Measurements from ENCODE around the gene ANKZF1. TPM values are rescaled to one million over a fixed set of nuclear protein-coding genes. Genes with fewer than 3 reads are reported as not detected.

Gene ANKZF1
- total RNA-seq, 6 experiments from 2014 or later = 19.3 to 27.8 (median 24.5) TPM

DNA sequence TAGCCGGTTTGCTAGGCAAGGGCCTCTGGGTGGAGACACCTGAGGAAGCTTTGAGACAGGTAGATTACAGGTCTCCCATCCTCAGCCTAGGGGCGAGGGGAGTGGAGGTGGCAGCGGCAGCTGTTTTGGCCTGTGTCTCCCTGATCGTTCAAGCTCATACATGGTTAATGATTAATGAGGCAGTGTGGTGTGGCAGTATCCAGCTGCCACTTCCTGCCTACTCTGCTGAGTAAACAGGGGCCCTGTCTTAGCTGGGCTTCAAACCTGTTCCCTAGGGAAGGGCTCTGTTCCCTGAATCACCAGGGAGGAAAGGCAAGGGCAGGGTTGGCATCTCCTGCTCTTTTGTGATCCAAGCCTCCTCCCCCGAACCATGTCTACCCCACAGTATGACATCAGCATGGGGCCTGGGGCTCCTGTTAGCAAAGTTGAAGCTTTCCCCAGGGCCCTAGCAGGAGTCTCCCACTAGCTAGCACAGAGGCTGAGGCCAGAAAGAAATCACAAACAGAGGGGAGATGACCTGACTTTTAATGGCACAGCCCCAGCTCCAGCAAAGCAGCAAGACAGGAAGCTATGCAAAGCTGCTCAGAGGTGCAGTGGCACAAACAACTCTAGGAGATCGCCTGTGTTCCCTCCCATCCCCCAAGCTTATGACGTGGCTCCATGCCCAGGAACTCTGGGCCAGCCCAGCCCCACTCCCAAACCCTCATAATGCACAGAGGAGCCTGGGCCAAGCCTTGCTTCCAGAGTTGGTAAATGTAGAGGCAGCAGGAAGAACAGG, 19.8 kb downstream of the ANKZF1 start:
- no peaks in the 10 kb centered on the region for H3K27me3 ChIP-seq
- peaks cover 0 to 5% (median 2%) of the 10 kb centered on the region in 4 donors for H3K36me3 ChIP-seq
- H3K4me3 ChIP-seq = peak overlapping the region in 1 of 3 donors; percentile 17
- H3K4me1 ChIP-seq = peaks cover 2 to 57% (median 30%) of the 10 kb centered on the region in 4 donors
- ATAC-seq (peak; percentile 67 to 76 (median 73)), DNase-seq (peak; percentile 83 to 91 (median 90))
- no peaks in the 10 kb centered on the region for H3K9me3 ChIP-seq
- H3K27ac ChIP-seq = peak overlapping the region; percentile 76 to 94 (median 85)
- intact Hi-C loops (cut with DNase I) = no loop called here
- TF ChIP-seq, protein P1, sequence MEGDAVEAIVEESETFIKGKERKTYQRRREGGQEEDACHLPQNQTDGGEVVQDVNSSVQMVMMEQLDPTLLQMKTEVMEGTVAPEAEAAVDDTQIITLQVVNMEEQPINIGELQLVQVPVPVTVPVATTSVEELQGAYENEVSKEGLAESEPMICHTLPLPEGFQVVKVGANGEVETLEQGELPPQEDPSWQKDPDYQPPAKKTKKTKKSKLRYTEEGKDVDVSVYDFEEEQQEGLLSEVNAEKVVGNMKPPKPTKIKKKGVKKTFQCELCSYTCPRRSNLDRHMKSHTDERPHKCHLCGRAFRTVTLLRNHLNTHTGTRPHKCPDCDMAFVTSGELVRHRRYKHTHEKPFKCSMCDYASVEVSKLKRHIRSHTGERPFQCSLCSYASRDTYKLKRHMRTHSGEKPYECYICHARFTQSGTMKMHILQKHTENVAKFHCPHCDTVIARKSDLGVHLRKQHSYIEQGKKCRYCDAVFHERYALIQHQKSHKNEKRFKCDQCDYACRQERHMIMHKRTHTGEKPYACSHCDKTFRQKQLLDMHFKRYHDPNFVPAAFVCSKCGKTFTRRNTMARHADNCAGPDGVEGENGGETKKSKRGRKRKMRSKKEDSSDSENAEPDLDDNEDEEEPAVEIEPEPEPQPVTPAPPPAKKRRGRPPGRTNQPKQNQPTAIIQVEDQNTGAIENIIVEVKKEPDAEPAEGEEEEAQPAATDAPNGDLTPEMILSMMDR (IDR thresholded peaks at IDR 0.05) = no peak
- peak; percentile 76 for TF ChIP-seq POLR2A (IDR thresholded peaks at IDR 0.05)
- WGBS (ENCODE audit: insufficient coverage, low coverage, low lambda C conversion rate, missing lambda C conversion rate) = 0% methylated on average over 4 of the region's 7 CpGs

DNA sequence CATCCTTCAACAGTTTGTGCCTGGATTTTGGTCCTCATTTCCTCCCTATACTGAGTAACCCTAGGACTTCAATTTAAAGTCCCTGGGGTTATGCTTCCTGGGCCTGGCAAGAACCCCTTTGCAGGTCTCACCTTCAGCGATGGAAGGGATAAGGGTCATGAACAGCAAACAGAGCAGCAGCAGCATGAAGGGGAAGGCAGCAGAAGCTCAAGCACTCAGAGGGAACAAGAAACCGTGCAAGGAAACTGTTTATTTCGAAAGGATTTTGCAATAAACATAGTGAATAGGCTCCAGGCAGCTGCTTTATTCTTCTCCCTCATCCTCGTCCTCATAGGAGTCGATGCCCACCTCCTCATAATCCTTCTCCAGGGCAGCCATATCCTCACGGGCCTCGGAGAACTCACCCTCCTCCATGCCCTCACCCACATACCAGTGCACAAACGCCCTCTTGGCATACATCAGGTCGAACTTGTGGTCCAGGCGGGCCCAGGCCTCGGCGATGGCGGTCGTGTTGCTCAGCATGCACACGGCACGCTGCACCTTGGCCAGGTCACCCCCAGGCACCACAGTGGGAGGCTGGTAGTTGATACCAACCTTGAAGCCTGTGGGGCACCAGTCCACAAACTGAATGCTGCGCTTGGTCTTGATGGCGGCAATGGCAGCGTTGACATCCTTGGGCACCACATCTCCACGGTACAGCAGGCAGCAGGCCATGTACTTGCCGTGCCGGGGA, 20.6 kb downstream of the ANKZF1 start:
- ATAC-seq (no peak), DNase-seq (no peak)
- Histone ChIP-seq H3K36me3 (peaks cover 0 to 5% (median 2%) of the 10 kb centered on the region in 4 donors), H3K4me1 (peaks cover 2 to 51% (median 30%) of the 10 kb centered on the region in 4 donors), H3K27ac (peak overlapping the region; percentile 76 to 94 (median 85)), H3K9me3 (no peaks in the 10 kb centered on the region), H3K4me3 (peak overlapping the region in 1 of 3 donors; percentile 17), H3K27me3 (no peaks in the 10 kb centered on the region)
- intact Hi-C loops (cut with DNase I) = no loop called here
- 63% methylated on average over 15 of the region's 22 CpGs for WGBS (ENCODE audit: insufficient coverage, low coverage, low lambda C conversion rate, missing lambda C conversion rate)
- TF ChIP-seq, protein P1 (IDR thresholded peaks at IDR 0.05) = no peak
- TF ChIP-seq POLR2A (IDR thresholded peaks at IDR 0.05) = no peak

DNA sequence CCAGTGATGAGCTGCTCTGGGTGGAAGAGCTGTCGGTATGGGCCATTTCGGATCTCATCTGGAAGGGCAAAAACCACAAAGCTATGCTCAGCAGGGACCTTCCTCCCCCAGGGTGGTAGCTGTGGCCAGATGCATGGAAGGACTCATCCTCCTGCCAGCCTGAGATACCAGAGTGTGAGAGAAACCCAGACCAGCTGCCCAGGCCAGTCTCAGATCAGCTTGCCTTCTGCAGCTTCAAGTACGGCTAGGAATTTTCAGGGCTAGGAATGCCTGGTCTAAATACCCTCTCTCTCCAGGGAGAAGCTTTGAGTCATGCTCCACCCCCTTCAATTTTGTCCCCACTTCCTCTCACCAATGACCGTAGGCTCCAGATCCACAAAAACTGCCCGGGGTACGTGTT, 22.1 kb downstream of the ANKZF1 start:
- ATAC-seq (no peak), DNase-seq (no peak)
- H3K27me3 ChIP-seq = no peaks in the 10 kb centered on the region
- peaks cover 2 to 43% (median 24%) of the 10 kb centered on the region in 4 donors for H3K4me1 ChIP-seq
- peaks cover 0 to 5% (median 2%) of the 10 kb centered on the region in 4 donors for H3K36me3 ChIP-seq
- no peak overlapping the region for H3K27ac ChIP-seq
- WGBS (ENCODE audit: insufficient coverage, low coverage, low lambda C conversion rate, missing lambda C conversion rate) = 42% methylated on average over 4 of the region's 6 CpGs
- no peaks in the 10 kb centered on the region for H3K9me3 ChIP-seq
- no peak for TF ChIP-seq POLR2A (IDR thresholded peaks at IDR 0.05)
- TF ChIP-seq, protein P1 (IDR thresholded peaks at IDR 0.05) = no peak
- H3K4me3 ChIP-seq = no peak overlapping the region
- intact Hi-C loops (cut with DNase I) = no loop called here

DNA sequence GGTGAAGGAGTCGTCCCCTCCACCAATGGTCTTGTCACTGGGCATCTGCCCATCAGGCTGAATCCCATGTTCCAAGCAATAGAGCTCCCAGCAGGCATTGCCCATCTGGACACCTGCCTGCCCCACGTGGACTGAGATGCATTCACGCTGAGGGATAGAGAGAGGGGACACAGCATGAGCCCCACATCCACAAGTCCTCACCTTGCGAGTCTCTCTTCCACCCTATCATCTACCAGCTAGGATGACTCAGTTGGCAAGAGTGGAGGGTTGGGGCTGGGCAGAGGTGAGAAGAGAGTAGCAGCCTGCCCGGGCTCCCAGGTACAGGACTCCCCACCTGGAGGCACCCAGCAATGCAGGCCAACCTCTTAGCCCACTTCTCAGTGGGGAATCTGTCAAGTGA, 22.5 kb downstream of the ANKZF1 start:
- Histone ChIP-seq H3K27ac (peak overlapping the region in 1 of 3 donors; percentile 60), H3K4me3 (peak overlapping the region in 1 of 3 donors; percentile 67), H3K4me1 (peaks cover 2 to 40% (median 21%) of the 10 kb centered on the region in 4 donors), H3K36me3 (peaks cover 0 to 5% (median 2%) of the 10 kb centered on the region in 4 donors), H3K9me3 (no peaks in the 10 kb centered on the region), H3K27me3 (no peaks in the 10 kb centered on the region)
- DNase-seq (no peak), ATAC-seq (no peak)
- intact Hi-C loops (cut with DNase I) = no loop called here
- TF ChIP-seq, protein P1 (IDR thresholded peaks at IDR 0.05) = no peak
- TF ChIP-seq POLR2A (IDR thresholded peaks at IDR 0.05) = no peak
- 73% methylated on average over 2 of the region's 5 CpGs for WGBS (ENCODE audit: insufficient coverage, low coverage, low lambda C conversion rate, missing lambda C conversion rate)

Measured in right lobe of liver (tissue), 6 donors.